WTC11 (cell line): ENCODE results near the gene CFAP119. TPM values are rescaled to one million over a fixed set of nuclear protein-coding genes. Genes with fewer than 3 reads are reported as not detected.
A peak's percentile ranks its signal among the peaks of the same experiment; 100 is the strongest.

Experiments used
- ATF1 ChIP-seq: sonication (generic); formaldehyde crosslinking; IDR thresholded peaks from 2 replicates; pipeline ENCODE4 v1.8.1; 2023; ENCODE audit warnings: mild to moderate bottlenecking, moderate library complexity, missing genetic modification reagents
- CBFB ChIP-seq: sonication (generic); formaldehyde crosslinking; IDR thresholded peaks from 2 replicates; pipeline ENCODE4 v1.8.1; 2022; ENCODE audit warnings: mild to moderate bottlenecking, low read depth, missing genetic modification reagents
- CREB1 ChIP-seq: sonication (generic); formaldehyde crosslinking; IDR thresholded peaks from 2 replicates; pipeline ENCODE4 v1.8.0; 2023; ENCODE audit warnings: mild to moderate bottlenecking, missing genetic modification reagents
- FOXK1 ChIP-seq: sonication (generic); formaldehyde crosslinking; IDR thresholded peaks from 2 replicates; pipeline ENCODE4 v1.8.0; 2022; ENCODE audit warnings: mild to moderate bottlenecking, moderate library complexity, missing genetic modification reagents
- GABPB1 ChIP-seq: sonication (generic); formaldehyde crosslinking; IDR thresholded peaks from 2 replicates; pipeline ENCODE4 v1.8.1; 2023; ENCODE audit warnings: mild to moderate bottlenecking, missing genetic modification reagents
- IRF2 ChIP-seq: sonication (generic); formaldehyde crosslinking; IDR thresholded peaks from 2 replicates; pipeline ENCODE4 v1.8.0; 2022; ENCODE audit warnings: low read depth, missing genetic modification reagents, borderline replicate concordance
- JUN ChIP-seq: sonication (generic); formaldehyde crosslinking; IDR thresholded peaks from 2 replicates; pipeline ENCODE4 v1.8.0; 2023; ENCODE audit warnings: mild to moderate bottlenecking, missing genetic modification reagents
- MYBL2 ChIP-seq: sonication (generic); formaldehyde crosslinking; IDR thresholded peaks from 2 replicates; pipeline ENCODE4 v1.8.1; 2023; ENCODE audit warnings: mild to moderate bottlenecking, moderate library complexity, missing genetic modification reagents
- NFE2L1 ChIP-seq: sonication (generic); formaldehyde crosslinking; IDR thresholded peaks from 2 replicates; pipeline ENCODE4 v1.8.1; 2023; ENCODE audit warnings: missing genetic modification reagents
- SOX15 ChIP-seq: fragments of 250-450 bp; sonication (Bioruptor Pico); IDR thresholded peaks from 2 replicates; pipeline ENCODE4 v1.9.0; 2021; ENCODE audit warnings: mild to moderate bottlenecking
- TCF7 ChIP-seq: sonication (generic); formaldehyde crosslinking; IDR thresholded peaks from 2 replicates; pipeline ENCODE4 v1.8.0; 2022; ENCODE audit warnings: mild to moderate bottlenecking, low read depth, missing genetic modification reagents, moderate library complexity
- TEAD4 ChIP-seq: sonication (generic); formaldehyde crosslinking; IDR thresholded peaks from 2 replicates; pipeline ENCODE4 v1.8.0; 2022; ENCODE audit warnings: mild to moderate bottlenecking, missing genetic modification reagents
- ZNF317 ChIP-seq: sonication (generic); formaldehyde crosslinking; IDR thresholded peaks from 2 replicates; pipeline ENCODE4 v1.8.1; 2023; ENCODE audit warnings: low read depth, mild to moderate bottlenecking, moderate library complexity, missing genetic modification reagents, borderline replicate concordance
- ZNF671 ChIP-seq: fragments of 250-450 bp; sonication (Bioruptor Pico); IDR thresholded peaks from 2 replicates; pipeline ENCODE4 v1.8.0; 2021; ENCODE audit warnings: mild to moderate bottlenecking
- total RNA-seq: library from RNA; stranded (reverse); gene quantifications from 3 replicates; pipeline ENCODE4 v1.2.3, GENCODE V29; 2021
- TF ChIP-seq, protein P1 (sequence below): fragments of 250-450 bp; sonication (Bioruptor Pico); IDR thresholded peaks from 2 replicates; pipeline ENCODE4 v1.9.0; 2021; ENCODE audit warnings: mild to moderate bottlenecking, borderline replicate concordance
- TF ChIP-seq, protein P2 (sequence below): sonication (generic); formaldehyde crosslinking; conservative IDR thresholded peaks from 2 replicates; pipeline ENCODE4 v1.8.1; 2023; ENCODE audit warnings: mild to moderate bottlenecking, low read depth, missing genetic modification reagents, moderate library complexity
- TF ChIP-seq, protein P3 (sequence below): sonication (generic); formaldehyde crosslinking; IDR thresholded peaks from 2 replicates; pipeline ENCODE4 v1.8.0; 2022; ENCODE audit warnings: missing genetic modification reagents
- TF ChIP-seq, protein P4 (sequence below): fragments of 250-450 bp; sonication (Bioruptor Pico); IDR thresholded peaks from 2 replicates; pipeline ENCODE4 v1.9.0; 2021; ENCODE audit warnings: moderate library complexity, mild to moderate bottlenecking, inconsistent platforms, borderline replicate concordance
- TF ChIP-seq, protein P5 (sequence below): fragments of 250-450 bp; sonication (Bioruptor Pico); IDR thresholded peaks from 2 replicates; pipeline ENCODE4 v1.9.0; 2021; ENCODE audit warnings: mild to moderate bottlenecking
- TF ChIP-seq, protein P6 (sequence below): sonication (generic); formaldehyde crosslinking; IDR thresholded peaks from 2 replicates; pipeline ENCODE4 v1.8.1; 2023; ENCODE audit warnings: mild to moderate bottlenecking, missing genetic modification reagents, moderate library complexity
- TF ChIP-seq, protein P7 (sequence below): fragments of 250-450 bp; sonication (Bioruptor Pico); IDR thresholded peaks from 2 replicates; pipeline ENCODE4 v1.9.0; 2021; ENCODE audit warnings: mild to moderate bottlenecking
- TF ChIP-seq, protein P8 (sequence below): sonication (generic); formaldehyde crosslinking; IDR thresholded peaks from 2 replicates; pipeline ENCODE4 v1.8.0; 2022; ENCODE audit warnings: mild to moderate bottlenecking, missing genetic modification reagents

The CFAP119 gene
- total RNA-seq, 1 experiment from 2014 or later: 6.6 TPM

DNA sequence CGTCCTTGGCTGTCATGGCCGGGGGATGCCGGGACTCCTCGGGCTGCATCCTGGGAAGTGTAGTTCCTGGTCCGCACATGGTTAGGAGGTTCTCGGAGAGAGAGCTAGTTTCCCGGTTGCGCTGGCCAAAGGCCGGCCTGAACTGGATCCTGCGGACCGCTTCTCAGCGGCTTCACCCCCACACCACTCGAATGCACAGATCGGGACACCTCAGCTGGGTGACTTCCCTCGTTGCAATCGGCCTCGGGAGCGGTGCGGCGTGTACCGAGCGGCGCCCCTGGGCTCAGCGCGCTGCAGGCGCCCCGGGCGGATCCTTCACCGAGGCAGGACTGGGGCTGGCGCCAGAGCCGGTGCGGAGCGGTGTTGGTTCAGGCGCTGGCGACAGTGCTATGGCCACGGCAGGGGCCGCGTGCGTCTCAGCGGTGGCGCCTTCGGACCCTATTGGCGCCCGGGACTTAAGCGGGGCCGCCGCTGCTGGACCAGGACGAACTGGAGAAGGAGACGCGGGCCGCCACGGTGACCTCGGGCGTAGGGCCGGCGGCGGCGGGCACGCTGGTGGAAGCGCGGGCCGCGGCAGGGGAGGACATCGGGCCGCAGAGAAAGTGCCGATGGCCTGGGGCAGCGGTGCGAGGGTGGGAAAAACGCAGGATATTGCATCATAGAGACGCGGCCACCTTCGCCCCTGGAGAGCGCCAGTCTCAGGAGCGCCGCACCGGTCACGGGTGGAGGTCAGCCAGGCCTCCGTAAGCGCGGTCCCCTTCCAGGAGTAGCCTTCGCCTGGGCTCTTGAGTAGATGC is 13.7 kb upstream of the CFAP119 start (continued):
- TF ChIP-seq, protein P1, sequence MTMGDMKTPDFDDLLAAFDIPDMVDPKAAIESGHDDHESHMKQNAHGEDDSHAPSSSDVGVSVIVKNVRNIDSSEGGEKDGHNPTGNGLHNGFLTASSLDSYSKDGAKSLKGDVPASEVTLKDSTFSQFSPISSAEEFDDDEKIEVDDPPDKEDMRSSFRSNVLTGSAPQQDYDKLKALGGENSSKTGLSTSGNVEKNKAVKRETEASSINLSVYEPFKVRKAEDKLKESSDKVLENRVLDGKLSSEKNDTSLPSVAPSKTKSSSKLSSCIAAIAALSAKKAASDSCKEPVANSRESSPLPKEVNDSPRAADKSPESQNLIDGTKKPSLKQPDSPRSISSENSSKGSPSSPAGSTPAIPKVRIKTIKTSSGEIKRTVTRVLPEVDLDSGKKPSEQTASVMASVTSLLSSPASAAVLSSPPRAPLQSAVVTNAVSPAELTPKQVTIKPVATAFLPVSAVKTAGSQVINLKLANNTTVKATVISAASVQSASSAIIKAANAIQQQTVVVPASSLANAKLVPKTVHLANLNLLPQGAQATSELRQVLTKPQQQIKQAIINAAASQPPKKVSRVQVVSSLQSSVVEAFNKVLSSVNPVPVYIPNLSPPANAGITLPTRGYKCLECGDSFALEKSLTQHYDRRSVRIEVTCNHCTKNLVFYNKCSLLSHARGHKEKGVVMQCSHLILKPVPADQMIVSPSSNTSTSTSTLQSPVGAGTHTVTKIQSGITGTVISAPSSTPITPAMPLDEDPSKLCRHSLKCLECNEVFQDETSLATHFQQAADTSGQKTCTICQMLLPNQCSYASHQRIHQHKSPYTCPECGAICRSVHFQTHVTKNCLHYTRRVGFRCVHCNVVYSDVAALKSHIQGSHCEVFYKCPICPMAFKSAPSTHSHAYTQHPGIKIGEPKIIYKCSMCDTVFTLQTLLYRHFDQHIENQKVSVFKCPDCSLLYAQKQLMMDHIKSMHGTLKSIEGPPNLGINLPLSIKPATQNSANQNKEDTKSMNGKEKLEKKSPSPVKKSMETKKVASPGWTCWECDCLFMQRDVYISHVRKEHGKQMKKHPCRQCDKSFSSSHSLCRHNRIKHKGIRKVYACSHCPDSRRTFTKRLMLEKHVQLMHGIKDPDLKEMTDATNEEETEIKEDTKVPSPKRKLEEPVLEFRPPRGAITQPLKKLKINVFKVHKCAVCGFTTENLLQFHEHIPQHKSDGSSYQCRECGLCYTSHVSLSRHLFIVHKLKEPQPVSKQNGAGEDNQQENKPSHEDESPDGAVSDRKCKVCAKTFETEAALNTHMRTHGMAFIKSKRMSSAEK (CRISPR knock-in tag): peak; percentile 86; the same call in 1 of the 2 replicates
- peak; percentile 96 for TF ChIP-seq CBFB (CRISPR knock-in tag)
- TF ChIP-seq, protein P2, sequence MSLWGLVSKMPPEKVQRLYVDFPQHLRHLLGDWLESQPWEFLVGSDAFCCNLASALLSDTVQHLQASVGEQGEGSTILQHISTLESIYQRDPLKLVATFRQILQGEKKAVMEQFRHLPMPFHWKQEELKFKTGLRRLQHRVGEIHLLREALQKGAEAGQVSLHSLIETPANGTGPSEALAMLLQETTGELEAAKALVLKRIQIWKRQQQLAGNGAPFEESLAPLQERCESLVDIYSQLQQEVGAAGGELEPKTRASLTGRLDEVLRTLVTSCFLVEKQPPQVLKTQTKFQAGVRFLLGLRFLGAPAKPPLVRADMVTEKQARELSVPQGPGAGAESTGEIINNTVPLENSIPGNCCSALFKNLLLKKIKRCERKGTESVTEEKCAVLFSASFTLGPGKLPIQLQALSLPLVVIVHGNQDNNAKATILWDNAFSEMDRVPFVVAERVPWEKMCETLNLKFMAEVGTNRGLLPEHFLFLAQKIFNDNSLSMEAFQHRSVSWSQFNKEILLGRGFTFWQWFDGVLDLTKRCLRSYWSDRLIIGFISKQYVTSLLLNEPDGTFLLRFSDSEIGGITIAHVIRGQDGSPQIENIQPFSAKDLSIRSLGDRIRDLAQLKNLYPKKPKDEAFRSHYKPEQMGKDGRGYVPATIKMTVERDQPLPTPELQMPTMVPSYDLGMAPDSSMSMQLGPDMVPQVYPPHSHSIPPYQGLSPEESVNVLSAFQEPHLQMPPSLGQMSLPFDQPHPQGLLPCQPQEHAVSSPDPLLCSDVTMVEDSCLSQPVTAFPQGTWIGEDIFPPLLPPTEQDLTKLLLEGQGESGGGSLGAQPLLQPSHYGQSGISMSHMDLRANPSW (CRISPR knock-in tag): no peak
- peak; percentile 42; the same call in 1 of the 2 replicates for TF ChIP-seq ZNF317 (CRISPR knock-in tag)
- TF ChIP-seq FOXK1 (CRISPR knock-in tag): peak; percentile 44
- TF ChIP-seq, protein P3, sequence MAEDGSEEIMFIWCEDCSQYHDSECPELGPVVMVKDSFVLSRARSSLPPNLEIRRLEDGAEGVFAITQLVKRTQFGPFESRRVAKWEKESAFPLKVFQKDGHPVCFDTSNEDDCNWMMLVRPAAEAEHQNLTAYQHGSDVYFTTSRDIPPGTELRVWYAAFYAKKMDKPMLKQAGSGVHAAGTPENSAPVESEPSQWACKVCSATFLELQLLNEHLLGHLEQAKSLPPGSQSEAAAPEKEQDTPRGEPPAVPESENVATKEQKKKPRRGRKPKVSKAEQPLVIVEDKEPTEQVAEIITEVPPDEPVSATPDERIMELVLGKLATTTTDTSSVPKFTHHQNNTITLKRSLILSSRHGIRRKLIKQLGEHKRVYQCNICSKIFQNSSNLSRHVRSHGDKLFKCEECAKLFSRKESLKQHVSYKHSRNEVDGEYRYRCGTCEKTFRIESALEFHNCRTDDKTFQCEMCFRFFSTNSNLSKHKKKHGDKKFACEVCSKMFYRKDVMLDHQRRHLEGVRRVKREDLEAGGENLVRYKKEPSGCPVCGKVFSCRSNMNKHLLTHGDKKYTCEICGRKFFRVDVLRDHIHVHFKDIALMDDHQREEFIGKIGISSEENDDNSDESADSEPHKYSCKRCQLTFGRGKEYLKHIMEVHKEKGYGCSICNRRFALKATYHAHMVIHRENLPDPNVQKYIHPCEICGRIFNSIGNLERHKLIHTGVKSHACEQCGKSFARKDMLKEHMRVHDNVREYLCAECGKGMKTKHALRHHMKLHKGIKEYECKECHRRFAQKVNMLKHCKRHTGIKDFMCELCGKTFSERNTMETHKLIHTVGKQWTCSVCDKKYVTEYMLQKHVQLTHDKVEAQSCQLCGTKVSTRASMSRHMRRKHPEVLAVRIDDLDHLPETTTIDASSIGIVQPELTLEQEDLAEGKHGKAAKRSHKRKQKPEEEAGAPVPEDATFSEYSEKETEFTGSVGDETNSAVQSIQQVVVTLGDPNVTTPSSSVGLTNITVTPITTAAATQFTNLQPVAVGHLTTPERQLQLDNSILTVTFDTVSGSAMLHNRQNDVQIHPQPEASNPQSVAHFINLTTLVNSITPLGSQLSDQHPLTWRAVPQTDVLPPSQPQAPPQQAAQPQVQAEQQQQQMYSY: peak; percentile 78
- TF ChIP-seq MYBL2 (CRISPR knock-in tag): peak; percentile 45; the same call in 1 of the 2 replicates
- TF ChIP-seq, protein P4, sequence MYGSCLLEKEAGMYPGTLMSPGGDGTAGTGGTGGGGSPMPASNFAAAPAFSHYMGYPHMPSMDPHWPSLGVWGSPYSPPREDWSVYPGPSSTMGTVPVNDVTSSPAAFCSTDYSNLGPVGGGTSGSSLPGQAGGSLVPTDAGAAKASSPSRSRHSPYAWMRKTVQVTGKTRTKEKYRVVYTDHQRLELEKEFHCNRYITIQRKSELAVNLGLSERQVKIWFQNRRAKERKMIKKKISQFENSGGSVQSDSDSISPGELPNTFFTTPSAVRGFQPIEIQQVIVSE (CRISPR knock-in tag): no peak
- TF ChIP-seq GABPB1 (CRISPR knock-in tag): peak; percentile 98
- TF ChIP-seq TCF7: 0 out of 2 replicates have a peak, but pooled peaks have one; percentile 69
- peak; percentile 3; the same call in 1 of the 2 replicates for TF ChIP-seq NFE2L1
- no peak for TF ChIP-seq ZNF671 (CRISPR knock-in tag)
- TF ChIP-seq CREB1 (CRISPR knock-in tag): peak; percentile 15; the same call in 1 of the 2 replicates
- TF ChIP-seq SOX15 (CRISPR knock-in tag): no peak
- TF ChIP-seq, protein P5, sequence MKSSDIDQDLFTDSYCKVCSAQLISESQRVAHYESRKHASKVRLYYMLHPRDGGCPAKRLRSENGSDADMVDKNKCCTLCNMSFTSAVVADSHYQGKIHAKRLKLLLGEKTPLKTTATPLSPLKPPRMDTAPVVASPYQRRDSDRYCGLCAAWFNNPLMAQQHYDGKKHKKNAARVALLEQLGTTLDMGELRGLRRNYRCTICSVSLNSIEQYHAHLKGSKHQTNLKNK (CRISPR knock-in tag): peak; percentile 11
- peak; percentile 61; the same call in 1 of the 2 replicates for TF ChIP-seq JUN (CRISPR knock-in tag)
- TF ChIP-seq, protein P6, sequence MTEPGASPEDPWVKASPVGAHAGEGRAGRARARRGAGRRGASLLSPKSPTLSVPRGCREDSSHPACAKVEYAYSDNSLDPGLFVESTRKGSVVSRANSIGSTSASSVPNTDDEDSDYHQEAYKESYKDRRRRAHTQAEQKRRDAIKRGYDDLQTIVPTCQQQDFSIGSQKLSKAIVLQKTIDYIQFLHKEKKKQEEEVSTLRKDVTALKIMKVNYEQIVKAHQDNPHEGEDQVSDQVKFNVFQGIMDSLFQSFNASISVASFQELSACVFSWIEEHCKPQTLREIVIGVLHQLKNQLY (CRISPR knock-in tag): no peak
- TF ChIP-seq, protein P7, sequence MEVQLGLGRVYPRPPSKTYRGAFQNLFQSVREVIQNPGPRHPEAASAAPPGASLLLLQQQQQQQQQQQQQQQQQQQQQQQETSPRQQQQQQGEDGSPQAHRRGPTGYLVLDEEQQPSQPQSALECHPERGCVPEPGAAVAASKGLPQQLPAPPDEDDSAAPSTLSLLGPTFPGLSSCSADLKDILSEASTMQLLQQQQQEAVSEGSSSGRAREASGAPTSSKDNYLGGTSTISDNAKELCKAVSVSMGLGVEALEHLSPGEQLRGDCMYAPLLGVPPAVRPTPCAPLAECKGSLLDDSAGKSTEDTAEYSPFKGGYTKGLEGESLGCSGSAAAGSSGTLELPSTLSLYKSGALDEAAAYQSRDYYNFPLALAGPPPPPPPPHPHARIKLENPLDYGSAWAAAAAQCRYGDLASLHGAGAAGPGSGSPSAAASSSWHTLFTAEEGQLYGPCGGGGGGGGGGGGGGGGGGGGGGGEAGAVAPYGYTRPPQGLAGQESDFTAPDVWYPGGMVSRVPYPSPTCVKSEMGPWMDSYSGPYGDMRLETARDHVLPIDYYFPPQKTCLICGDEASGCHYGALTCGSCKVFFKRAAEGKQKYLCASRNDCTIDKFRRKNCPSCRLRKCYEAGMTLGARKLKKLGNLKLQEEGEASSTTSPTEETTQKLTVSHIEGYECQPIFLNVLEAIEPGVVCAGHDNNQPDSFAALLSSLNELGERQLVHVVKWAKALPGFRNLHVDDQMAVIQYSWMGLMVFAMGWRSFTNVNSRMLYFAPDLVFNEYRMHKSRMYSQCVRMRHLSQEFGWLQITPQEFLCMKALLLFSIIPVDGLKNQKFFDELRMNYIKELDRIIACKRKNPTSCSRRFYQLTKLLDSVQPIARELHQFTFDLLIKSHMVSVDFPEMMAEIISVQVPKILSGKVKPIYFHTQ (CRISPR knock-in tag): no peak
- TF ChIP-seq, protein P8, sequence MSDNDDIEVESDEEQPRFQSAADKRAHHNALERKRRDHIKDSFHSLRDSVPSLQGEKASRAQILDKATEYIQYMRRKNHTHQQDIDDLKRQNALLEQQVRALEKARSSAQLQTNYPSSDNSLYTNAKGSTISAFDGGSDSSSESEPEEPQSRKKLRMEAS (CRISPR knock-in tag): peak; percentile 92
- TF ChIP-seq TEAD4 (CRISPR knock-in tag): peak; percentile 70
- 0 out of 2 replicates have a peak, but pooled peaks have one; percentile 61 for TF ChIP-seq IRF2 (CRISPR knock-in tag)
- peak; percentile 17; the same call in 1 of the 2 replicates for TF ChIP-seq ATF1 (CRISPR knock-in tag)
